Activated CD4-positive, alpha-beta T cell treated with anti-CD3 and anti-CD28 coated beads, Interleukin-10, Interleukin-2, amounts not matched to agents 100 ng/mL and 50 ng/mL, durations not matched to agents 16 hours and 8 hours (primary cell): Measurements from ENCODE around the gene KIRREL3.

Experiments
- DNase-seq: peaks from one replicate; pipeline ENCODE4 v3.0.0-alpha.2; 2020

KIRREL3 gene

DNA sequence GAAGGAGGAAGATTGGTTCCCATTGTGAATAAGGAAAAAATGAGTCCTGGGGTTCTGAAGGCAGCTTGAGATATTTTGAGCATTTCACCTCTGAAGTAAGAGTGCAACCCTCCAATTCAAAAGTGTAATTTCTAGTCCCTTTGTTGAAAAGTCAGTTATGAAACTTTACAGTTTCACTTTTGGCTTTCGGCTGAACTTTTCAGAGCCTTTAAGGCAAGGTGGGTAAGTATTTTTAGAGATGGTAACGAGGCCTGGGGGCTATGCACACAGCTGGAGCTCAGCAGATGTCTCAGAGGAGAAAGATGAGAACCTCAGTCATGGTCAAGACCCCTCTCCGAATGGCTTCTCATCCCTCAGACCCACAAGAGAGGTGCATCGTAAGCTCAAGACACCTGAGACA lies 267.6 kb downstream of the KIRREL3 start:
- DNase-seq, result no peak

DNA sequence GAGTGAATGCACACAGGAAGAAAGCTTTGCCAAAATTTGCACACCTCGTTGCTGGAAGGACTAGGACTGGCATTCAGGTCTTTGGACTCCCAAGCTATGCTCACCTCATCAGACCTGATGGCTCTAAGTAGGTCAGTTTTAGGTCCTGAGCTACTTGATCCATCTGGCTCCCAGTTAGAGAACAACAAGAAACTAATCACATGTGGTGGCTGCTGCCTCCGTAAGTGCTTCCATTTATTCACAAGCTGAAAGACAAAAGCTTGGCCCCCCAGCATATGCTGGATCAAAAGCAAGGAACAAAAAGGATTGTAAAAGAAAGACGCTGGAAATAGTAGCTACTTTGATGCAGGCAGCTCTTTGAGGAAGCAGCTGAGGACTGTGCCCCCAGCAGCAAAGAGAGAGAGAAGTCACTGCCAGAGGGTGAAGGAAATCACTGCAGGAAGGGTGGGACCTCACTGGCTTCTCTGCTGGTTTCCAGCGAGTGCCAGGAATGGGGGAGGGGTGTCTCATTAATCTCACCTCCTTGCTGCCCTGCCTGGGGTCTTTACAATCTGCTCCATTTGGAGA lies 268.9 kb downstream of the KIRREL3 start:
- no peak for DNase-seq

DNA sequence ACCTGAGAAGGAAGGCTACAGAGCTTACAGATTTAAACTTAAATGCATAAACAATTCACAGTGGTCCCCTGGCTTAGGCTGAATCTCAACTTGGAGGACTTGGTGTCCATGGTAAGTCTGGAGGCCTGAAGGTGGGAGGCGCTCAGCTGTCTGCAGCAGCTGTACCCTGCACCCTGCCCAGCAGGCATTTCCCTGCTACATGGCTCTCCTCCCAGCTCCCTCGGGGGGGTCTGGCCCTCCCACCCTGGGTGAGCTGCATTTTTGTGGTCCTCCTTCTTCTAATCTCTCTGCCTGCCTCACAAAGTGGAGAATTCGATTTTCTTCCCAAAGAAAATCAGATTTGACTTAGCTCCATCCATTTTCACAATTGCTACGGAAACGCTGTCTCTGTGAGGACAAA lies 273.2 kb downstream of the KIRREL3 start:
- no peak for DNase-seq

DNA sequence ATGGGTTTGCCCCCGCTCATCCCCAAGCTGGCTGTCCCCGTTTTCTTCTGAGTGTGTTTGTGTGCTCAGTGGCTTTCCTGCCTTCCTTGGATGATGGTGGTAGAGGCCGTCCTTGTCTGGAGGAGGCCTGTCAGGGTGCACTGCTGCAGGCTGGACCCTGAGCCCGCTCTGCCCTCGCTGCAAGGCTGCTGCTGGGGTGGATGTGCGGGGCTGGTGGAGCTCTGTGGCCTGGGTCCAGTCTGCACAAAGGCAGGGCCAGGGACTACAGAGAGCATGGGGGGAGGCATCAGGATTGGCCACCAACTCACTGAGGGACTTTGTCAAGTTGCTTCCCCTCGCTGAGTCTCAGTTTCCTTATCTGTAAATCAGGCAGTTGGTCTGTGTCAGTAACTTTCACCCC lies 275.0 kb downstream of the KIRREL3 start:
- DNase-seq, result no peak

DNA sequence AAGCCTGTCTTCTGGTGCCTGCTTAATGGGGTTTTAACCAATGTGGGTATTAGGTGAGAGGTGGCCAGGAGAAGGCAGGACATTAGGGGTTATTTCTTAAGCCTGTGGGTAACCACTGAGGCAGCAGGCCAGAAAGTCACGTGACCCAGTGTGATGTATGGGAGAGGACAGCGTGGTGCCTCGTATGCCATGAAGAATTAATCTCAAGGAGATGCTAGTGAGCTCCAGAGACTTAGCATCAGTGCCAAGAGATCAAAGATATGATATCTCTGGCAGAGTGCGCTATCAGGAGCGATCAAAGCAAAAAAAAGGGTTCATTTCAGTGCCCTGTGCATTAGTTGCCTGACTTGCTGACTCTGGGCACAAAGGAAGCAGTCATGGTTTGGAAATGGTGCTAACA lies 275.5 kb downstream of the KIRREL3 start:
- no peak for DNase-seq

DNA sequence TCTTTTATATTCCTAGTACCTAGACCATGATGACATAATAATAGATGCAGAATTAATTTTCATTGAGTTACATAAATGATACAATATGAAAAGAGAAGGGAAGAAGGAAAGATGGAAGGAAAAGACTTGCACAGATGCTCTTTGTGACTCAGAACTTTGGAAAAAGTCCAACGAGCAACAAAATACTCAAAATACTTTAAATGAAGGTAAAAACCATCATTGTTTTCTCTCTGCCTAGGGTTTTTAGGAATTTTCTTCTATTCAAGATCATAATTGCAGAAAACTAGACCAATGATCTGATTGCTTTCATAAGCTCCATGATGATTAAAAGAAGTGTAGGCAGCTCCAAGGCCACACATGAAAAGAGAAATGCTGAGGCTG lies 276.9 kb downstream of the KIRREL3 start:
- no peak for DNase-seq

DNA sequence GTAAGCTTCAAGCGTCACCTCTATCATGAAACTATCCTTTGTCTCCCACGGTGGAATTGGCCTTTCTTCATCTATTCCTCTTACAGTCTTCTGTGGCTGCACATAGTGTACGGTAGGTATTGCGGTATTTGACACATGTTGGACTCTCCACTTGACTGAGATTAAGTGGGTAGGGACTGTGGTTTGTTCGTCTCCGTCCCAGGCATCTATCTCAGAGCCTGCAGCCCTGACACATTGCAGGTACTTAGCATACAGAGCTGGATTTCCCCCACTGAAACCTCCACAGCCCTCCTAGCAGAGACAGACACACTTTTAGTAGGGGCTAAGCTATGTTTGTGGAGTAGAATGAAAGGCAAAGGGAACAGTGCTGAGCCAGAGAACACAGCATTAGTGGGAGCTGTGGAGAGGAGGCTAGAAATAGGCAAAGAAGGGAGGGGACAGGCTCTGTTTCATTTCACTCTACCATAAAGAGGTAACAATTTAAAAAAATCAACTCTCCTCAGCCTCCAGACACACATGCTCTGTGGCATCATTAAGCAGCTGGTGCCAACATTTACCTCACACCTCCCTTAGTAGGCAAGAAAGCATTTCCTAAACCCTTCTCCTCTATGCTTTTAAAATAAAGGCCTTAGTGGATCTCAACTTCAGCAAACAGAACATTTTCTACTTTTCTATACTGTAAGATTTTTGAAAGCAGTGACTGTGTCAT lies 277.5 kb downstream of the KIRREL3 start:
- no peak for DNase-seq

DNA sequence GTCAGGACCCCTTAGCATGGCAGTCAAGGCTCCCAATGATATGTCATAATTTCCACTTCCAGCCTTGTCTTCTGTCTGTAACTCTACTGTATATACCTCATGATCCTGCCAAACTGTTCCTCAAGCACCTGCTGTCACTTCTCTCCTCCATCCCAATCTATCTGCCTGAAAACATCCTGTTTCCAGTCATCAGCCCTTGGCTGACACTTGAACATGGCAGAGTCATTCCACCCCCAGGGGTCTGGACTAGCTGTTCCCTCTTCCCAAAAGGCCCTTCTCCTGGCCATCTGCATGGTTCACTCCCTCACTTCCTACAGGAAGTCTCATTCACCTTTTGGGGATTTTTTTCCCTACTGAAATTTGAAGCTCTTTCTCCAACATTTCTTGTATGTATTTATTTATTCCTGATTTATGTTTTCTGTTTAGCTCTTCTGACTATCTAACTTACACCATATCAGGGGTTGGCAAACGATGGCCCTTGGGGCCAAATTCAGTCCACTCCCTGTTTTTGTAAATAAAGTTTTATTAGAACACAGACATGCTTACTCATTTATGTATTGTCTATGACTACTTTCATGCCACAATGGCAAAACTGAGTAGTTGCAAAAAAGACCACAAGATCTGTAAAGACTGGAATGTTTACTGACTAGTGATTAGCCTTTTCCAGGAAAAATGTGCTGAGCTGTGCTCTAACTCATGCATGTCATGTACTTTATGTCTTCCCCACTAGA lies 278.4 kb downstream of the KIRREL3 start:
- DNase-seq, result no peak

DNA sequence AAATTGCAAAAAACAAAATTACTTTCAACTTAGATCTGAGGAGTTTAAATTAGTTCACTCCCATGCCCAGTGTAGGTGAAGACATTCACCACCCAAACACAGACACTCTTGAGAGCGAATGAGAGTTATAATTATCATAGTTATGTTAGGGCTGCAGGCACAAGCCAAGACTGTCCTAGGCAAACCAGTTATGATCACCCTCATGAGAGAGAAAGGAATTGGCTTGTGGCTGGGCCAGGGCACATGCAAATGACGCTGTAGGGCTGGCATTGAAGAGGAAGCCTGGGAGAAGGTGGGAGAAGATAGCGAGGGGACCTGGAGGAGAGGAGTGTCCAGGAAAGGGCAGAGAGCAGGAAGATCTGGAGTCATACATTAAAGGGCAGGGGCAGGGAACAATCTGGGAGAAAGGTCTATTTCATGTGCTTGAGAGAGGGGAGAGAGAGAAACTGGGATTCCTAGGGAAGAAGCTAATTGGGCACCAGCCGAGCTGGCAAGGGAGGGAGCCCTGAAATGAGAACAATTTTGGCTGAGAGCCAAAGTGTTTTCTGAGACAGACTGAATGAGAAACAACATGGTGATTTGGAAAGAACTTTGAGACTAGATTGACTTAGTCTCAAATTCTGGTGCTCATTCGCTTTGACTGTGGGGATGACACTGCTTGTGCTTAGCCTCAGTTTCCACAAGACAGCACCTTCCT lies 279.9 kb downstream of the KIRREL3 start:
- no peak for DNase-seq

DNA sequence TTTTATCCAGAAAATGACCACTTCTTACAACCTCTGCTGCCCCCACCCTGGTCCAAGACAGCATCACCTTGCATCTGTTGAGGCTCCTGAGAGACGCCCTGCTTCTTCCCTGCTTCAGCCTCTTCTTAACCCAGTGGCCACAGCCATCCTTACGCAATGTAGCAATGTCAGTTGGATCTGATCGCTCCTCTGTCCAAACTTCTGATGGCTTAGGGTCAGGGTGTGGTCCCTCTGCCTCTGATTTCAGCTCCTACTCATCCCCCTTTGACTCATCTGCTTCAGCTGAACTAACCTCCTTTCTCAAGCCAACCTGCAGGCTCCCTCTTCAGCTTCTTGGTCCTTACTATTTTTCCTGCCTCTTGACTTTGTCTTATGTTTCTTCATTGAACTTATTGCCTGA lies 280.8 kb downstream of the KIRREL3 start:
- DNase-seq, result no peak

DNA sequence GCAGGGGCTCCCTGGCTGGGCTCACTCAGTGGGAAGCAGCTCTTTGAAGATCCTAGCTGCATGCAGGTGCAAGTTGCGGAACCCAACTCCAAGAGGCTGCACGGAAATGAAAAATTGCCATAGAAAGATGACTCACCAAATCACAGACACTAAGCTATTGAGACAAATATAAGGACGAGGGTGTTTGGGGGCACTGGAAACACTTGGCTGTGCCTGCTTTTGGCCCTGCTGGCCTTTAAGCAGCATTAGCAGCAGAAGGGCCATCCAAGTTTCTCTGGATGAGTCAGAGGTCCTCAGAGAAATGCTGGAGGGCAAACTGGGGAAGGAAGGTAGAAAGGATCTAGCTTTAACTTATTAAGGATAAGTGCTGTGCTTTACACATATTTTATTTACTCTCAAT lies 282.3 kb downstream of the KIRREL3 start:
- DNase-seq, result no peak

DNA sequence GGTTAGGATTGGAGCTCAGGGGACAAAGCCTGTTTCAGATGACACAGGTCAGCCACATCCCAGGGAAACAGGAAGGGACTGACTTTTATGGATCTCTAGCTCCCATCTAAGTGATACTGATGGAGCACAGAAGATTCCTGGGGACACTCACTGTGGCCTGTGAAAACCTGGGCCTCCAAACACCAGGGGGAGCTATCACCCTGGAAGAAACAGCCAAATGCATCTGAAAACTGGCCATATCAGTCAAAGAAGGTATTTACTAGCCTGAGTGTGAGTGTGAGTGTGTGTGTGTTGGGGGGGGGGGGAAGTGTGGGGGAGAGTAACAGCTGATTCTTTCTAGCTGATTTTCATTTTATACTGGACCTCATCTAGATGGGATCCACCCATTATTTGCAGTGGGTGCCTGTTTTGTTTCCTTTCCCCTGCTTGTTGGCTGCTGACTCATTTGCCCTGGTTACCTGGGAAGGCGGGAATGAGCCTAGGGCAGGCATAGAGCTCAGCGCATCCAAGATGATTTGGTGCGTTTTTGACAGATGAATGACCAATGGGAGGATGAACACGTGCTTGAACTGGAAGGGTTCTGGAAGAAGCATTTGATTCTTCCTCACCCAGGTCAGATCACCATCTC lies 284.0 kb downstream of the KIRREL3 start:
- DNase-seq, result peak; percentile 55

DNA sequence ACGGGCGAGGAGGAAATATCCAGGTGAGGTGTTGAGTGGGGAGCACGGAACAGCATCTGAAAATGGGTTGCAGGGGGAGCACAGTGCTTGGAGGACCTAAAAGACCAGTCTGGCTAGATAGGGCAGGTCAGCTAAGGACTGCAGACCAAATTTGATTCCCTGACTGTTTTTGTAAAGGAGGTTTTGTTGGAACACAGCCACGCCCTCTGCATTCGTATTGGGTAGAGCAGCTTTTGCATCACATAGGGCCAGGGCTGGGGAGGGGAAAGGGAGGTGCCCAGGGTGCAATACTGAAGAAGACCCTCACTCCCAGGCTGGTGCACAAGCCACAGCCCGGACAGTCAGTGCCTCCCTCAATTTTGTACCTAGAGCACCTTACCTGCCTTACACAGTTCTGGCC lies 286.8 kb downstream of the KIRREL3 start:
- DNase-seq, result no peak

DNA sequence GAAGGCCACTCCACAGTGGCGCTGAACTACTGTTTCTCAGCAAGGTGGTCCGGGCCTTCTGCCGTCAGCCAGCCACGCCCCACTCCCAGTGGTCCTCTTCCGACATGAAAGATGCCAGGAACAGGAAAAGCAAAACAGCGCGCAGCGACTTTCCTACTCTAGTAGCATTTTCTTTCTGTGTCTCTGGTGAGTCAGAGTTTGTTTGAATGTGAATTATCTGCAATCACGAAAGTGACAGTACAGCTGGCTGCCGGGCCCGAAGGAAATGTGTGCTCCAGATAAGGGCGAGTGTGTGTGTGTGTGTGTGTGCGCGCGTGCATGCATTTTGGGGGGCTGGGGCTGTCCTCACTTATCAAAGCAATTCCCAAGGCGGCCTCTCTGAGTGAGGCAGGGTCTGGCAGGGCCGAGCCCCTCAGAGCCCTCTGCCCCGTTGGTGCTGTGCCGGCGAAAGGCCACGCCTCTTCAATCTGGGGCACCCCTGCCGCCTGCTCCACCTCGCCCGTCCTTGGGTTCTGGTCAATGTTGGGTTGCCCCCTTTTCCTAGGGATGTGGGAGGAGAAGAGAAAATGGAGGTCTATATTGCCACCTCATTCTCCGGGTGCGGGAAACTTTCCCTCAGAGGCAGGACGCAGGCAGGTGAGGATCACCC lies 288.5 kb downstream of the KIRREL3 start:
- DNase-seq, result no peak

DNA sequence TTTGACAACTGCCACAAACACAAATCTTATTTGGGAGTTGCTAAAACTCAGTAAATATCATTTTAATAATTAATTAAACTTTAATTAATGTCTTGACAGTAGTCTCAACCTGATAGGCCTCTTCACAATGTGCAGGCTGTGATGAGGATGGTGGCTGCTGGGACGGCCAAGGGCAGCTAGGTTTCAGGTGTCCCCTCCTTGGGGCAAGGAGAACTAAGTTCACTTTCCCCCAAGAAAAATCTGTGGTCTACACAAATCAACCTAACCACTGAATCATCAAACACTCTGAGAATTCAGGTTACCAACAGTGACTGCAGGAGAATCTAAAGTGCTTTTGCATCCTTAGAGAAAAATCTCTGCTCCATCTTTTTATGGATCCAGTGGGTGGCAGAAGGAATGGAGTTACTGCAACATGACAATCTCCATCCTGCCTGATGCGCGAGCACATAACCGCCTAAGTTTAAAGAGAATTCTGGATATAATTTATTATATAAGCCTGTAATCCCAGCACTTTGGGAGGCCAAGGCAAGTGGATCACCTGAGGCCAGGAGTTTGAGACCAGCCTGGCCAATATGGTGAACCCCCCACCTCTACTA lies 289.7 kb downstream of the KIRREL3 start:
- DNase-seq, result no peak

DNA sequence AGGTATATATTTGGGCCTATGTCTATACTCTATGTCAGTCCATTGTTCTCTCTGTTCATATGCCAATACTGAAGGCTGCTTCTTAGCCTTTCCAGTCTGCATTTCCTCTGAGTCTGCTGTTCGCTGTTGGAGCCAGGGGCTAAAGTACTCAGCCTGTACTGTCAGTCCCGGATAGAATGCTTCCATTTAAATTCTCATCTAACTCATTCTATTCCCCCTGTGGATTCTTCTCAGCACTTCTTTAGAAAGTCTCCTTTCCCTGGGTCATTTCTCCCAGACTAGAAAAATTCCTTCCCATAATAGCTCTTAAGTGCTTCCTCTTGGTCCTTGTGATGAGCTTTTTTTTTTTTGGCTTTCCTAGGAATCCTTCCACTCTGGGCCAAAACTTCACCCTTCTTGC lies 293.1 kb downstream of the KIRREL3 start:
- DNase-seq, result no peak

DNA sequence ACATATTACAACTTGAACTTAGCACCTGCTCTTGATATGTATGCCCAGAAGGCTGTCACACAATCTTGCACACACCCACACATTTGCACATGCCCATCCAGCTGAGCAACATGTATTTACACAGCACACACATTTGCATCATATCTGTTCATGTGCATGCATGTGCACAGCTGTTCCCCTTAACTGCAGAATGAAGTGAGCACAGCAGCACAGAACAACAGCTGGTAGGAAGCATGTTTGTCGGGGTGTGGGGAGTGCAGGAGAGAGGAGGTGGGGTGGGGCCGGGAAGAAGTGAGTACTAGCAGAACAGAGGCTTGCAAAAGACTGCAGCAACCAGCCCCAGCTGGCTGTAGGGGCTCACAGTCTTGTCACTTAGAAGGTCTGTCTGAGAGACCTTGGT lies 296.5 kb downstream of the KIRREL3 start:
- DNase-seq, result no peak

DNA sequence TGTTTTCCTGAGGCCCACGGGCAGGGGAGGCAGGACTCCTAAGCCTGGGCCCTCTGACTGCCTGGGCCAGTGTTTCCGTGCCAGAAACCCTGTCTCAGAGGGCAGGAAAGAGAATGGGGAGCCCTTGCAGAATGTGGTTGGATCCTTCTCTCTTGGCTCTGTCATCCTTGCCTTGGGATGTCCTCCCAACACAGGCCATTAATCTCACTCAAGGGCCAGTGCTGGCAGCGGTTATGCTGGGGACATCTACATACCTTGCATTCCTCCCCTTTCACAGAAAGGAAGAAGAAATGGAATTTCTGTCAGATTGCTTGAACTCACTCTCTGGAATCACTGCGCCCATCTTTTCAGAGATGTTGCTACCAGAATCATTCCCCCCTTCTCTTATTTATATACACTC lies 296.9 kb downstream of the KIRREL3 start:
- DNase-seq, result no peak

DNA sequence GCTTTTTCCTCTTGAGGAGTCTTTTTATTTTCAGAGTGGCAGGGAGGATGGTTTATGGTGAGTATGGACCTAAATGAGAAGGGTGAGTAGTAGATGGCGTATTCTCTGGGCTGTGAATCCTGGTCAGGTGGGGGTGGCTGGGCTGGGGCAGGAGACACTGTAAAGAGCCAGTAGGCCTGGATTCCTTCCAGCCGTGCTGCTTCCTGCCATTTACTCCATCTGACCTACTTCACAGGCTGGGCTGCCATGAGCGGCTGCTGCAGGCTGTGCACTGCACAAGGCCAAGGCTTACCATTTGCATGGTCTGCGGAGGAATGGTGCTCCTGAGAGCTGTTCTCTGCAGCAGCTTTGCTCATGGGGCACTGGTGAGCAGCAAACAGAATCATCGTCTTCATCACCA lies 297.6 kb downstream of the KIRREL3 start:
- DNase-seq, result no peak

DNA sequence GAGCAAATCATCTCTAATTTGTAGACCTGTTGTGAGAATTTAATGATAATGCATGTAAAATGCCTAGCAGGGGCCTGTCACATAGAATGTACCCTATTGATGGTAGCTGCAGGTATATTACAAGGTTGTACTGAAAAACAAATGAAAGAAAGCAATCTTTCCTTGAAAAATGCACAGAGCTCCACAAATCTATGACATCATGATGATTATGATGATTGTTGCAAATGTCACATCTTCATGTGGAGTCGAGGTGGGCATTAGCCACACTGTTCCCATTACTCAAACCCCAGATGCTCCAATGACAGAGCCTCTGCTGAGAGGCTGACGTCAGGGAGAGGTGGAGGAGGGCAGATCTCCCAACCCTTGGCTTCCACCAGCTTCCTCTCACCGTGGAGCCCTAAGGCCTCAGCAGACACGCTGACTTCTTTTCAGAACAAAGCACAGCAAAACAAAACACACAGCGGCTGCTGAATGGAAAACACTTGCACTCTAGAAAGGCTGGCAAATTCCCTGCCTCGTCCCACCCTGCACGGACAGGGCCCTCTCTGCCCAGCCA lies 298.3 kb downstream of the KIRREL3 start:
- no peak for DNase-seq

DNA sequence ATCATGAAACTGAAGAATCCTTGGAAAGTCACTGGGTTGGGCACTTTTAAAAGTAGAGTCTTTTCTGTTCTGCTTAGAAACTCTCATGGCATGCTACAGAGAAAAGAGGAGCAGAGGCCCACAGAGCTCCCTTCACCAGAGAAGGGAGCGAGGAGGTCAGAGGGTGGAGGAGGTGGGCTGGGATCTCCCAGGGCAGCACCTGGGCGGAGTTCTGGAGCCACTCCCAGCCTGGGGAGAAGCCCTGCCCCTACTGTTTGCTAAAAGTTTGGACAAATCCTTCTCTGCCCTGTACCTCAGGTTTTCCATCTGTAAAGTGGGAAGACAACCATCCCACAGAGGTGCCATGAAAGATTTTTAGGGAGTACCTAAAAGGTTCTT lies 299.1 kb downstream of the KIRREL3 start:
- DNase-seq, result no peak
